ENCODE results near the gene UBASH3B.

Gene UBASH3B

DNA sequence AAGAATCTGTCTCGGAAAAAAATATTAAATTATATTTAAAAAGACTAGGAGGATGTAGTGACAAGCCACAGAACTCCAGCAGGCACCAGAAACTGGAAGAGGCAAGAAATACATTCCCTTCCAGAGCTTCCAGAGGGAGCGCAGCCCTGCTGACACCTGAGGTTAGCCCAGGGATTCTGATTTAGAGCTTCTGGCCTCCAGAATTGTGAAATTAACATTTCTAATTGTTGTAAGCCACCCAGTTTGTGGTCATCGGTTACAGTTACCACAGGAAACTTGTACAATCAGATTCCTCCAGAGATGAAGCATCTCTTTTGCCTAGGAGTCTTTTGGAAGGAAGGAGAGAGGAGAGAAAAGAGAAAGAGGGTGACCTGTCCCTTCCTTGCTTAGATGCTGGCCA lies 6.4 kb upstream of the UBASH3B start:
- DNase-seq, result no peak

DNA sequence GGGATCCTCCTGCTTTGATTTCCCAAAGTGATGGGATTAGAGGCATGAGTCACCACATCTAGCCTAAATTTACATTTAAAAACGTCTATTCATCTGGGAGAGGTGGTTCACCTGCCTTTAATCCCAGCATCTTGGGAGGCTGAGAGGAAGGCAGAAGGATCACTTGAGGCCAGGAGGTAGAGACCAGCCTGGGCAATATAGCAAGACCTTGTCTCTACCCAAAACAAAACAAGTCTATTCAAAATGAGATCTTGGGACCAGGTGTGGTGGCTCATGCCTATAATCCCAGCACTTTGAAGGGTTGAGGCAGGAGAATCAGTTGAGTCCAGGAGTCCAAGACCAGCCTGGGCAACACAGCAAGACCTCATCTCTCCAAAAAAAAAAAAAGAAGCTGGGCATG lies 4.9 kb upstream of the UBASH3B start:
- DNase-seq, result no peak

DNA sequence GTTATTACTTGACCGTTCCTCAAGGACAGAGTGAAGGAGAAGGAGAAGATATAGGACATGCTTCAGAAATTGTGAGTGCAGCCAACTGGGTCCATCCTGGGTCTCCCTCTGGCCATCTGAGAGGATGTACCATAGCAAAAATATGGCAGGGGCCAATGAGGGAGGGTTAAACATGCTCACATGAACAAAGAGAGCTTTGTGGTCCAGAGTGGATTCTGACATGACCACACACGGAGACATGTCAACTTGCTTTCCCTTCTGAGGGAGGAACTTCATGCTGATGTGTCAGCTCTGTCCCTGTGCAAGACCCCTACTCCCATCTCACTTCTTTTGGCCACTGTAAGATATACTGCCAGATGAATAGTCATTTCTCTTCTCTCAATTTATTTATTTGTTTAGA lies 3.0 kb upstream of the UBASH3B start:
- no peak for DNase-seq

DNA sequence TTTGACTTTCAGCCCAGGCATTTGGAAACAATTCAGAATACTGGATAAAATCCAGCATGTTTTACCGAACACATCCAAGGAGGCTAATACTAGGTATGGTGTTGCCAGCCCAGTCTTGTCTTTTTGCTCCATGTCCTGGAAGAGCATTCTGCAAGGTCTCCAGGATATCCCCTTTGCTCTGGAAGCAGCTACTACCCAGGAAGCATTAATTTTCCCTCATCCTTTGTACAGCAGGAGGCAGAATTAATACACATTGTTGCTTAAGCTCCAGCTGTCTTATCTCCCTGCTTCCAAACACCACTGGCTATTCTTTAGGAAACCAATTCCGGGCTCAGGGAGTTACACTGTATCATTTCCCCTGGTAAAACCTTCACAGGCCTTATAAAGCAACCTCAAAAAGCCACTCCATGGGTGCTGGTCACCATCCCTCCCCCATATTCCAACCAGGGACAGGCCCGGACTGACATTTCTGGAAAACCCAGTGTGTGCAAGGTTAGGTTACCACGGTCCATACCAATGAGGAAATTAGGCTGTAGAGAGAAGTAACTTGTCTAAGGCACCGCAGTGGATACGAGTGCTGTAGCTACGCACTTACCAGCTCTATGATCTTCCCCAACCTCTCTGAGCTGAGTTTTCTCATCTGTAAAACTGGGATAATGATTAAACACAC lies 1.5 kb upstream of the UBASH3B start:
- DNase-seq, result no peak

DNA sequence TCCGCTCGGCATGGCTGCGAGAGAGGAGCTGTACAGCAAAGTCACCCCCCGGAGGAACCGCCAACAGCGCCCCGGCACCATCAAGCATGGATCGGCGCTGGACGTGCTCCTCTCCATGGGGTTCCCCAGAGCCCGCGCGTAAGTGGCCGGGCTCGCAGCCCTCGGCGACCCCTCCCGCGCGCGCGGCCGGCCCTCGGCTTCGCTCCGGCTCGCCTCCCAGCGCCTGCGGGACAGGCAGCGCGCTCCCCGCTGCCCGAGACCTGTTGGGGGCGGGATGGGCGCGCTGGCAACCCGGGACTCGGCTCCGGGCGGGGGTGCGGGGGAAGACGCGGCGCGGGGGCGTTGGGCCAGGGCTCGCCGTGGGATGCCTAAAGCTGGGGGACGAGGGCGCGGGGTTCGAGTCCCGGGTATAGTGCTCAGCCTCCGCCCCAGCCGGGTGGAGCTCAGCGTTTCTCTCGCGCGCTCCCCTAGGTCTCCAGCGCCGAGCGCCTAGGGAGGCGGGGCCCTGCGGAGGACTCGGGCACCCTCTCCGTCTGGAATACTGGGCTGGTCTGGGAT lies 630 bp downstream of the UBASH3B start:
- DNase-seq, result peak; percentile 57 to 70

- peak; percentile 43 to 52 for DNase-seq
These were observed 1.1 kb downstream of the UBASH3B start for GRCh38 chr11:122656631-122657101.

DNA sequence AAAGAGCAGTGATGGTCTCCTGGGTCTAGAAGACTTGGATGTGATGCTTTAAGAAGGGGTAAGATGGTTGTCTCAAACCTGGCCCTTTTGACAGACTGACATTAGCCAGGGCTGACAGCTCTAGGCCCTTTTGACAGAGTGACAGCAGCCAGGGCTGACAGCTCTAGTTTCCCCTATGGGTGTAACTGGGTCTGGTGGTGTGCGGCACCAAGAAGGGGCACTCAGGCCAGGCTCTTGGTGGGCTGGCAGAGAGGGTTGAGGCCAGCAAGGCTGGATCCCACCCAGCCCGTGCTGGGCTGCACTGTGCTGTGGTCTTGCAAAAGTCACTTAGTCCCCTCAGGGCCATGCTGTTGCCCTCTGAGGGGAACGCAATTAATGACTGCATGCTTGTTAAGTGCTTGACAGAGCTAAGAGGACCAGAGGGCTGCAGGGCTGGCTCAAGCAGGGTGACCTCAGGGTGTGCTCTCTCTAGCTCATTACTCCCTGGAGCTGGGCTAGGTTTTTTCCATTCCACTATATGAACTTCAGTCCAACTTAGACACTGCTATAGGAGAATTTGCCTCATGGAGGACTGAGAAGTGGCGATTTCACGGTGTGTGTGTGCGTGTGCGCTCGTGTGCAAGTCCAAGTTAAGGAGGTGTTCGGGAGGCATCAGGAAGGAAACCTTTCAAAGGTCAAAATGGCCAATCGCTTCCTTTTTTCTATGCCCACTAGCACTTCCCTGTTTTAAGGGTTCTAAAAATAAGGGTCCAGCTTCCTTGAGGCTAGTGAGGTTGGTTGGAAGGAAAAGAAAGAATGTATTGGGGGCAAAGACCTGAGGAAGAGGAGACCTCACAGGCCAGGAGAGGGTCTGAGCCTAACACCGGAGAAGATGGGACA lies 4.4 kb downstream of the UBASH3B start:
- DNase-seq, result no peak

GRCh38 chr11:122661182-122661945 lies 5.8 kb downstream of the UBASH3B start:
- DNase-seq, result no peak

GRCh38 chr11:122663056-122663740 lies 7.7 kb downstream of the UBASH3B start:
- no peak for DNase-seq

DNA sequence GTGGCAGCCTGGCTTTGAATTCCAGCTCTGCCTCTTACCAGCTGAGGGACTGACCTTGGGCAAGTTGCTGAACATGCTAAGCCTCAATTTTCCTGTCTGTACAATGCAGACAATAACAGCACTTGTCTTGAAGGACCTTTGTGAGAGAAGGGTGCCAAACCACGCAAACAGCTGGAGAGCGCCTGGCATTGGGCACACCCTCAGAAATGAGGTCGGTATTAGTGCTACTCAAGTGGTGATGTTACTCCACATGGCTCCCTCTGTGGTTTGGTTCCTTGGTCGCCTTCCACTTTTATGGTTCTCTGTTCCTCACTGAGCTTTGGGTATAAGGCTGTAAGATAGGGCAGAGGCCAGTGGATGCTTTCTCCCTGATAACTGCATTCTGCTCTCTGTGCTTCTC lies 8.2 kb downstream of the UBASH3B start:
- DNase-seq, result no peak

- no peak for DNase-seq
These were observed 8.7 kb downstream of the UBASH3B start for GRCh38 chr11:122664188-122664587.

GRCh38 chr11:122665861-122666260 lies 10.3 kb downstream of the UBASH3B start:
- DNase-seq, result no peak

- DNase-seq, result no peak
These were observed 11.2 kb downstream of the UBASH3B start for GRCh38 chr11:122666743-122667142.

GRCh38 chr11:122668562-122669090 lies 13.1 kb downstream of the UBASH3B start:
- DNase-seq, result no peak

DNA sequence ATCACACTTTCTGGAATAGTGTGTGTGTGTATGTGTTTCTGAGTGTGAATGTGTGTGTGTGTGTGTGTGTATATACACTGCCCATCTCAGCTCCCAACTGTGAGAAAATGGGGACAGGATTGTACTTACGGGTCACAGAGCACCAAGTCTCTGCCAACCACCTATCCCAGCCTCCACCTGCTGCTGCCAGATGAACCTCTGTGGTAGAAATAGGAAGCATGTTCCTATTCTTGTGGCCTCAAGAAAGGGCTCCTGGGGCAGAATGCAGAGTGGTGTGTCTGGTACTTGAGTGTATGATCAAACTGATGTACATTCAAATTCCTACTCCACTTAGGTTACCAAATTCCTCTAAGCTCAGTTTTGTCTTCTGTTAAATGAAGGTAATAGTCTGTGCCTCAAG lies 14.6 kb downstream of the UBASH3B start:
- DNase-seq, result no peak

DNA sequence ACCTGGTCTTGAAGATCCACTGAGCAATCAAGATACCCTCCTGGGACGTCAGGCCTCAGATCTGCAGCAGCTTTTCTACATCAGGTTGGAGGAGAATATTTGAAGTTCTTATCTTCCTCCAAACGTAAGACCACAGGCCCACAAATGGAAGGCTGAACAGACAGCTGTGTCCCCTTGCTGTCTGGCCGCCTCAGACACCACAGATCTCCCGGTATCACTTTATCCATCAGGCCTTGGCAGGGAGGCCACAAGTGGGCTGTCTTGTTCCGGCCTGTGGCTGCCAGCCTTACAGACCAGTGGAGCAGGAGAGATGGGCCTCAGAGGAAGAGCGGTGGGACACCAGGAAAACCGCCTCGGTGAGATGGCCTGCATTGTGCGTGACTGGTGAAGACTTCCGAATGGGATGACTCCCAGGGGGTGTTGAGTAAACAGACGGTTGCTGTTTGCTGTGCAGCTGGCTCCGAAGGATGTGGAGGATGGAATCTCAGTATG lies 15.9 kb downstream of the UBASH3B start:
- DNase-seq, result no peak

DNA sequence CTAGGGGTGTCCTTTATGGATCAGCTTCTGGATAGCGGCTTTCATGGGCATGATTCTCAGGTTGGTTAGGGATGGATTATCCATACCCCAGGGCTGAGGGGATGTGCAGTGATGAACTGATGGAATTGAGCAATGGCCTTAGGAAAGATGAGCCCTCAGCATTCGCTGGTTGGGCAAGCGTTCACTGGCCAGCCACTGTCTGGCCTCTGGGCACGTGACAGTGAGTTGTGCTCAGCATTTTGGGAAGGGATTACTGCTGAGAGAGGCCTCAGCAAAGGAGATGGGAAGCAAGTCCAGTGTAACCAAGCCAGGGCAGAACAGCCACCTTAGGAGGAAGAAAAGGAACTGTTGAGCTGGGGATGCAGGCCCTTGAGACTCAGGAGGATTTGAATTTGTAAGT lies 17.4 kb downstream of the UBASH3B start:
- DNase-seq, result no peak

DNA sequence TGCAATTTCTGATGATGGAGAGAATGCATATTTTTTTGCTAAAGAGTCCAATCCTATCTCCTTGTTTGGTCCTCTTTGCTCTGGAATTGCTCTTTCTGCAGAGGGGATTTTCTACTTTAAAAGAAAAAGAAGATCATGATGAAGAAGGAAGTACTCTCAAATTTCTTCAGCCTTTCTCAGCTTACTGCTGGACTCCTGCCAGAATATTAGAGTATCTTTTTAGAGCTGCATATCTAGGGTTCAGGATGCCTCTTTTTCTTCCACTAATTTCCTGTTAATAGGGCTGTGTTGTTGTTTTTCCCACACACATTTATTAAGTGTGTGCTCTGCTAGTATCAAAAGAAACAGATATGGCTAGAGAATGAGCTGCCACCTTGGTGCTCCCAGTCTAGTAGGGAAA lies 18.2 kb downstream of the UBASH3B start:
- no peak for DNase-seq

- DNase-seq, result peak; percentile 24 to 36
These were observed 21.1 kb downstream of the UBASH3B start for GRCh38 chr11:122676638-122677037.

GRCh38 chr11:122677256-122677655 lies 21.7 kb downstream of the UBASH3B start:
- no peak for DNase-seq

- DNase-seq, result no peak
These were observed 22.9 kb downstream of the UBASH3B start for GRCh38 chr11:122678406-122678805.

DNA sequence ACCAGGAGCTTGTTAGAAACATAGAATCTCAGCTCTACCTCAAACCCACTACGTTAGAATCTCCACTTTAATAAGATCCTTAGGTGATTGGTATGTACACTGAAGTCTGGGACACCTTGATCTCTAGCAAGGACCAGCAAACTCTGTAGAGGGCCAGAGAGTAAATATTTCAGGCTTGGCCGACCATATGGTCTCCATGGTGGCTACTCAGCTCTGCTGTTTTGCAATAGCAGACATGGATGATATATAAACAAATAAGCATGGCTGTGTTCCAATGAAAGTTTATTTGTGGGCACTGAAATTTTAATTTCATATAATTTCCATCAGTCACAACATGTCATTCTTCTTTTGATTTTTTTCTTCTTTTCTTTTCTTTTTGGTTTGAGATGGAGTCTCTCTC lies 23.9 kb downstream of the UBASH3B start:
- DNase-seq, result no peak
